Activated T-cell treated with anti-CD3 and anti-CD28 coated beads, Interleukin-2, amount 50 U/mL, for 48 hours (primary cell): ENCODE measurements around the gene INPP5J.
A peak's percentile ranks its signal among the peaks of the same experiment; 100 is the strongest.
"Not testable (repeated sequence)": the region's sequence is repeated elsewhere in the genome, so short reads cannot be mapped to it uniquely, and the experiment has no call there.

ENCODE experiments used
- DNase-seq, 2 experiments: peaks; one replicate each; pipeline ENCODE4 v3.0.0-alpha.2; 2020

Gene INPP5J

GRCh38 chr22:31088233-31088986 is 34.4 kb upstream of the INPP5J start:
- no peak for DNase-seq

GRCh38 chr22:31089160-31090100 is 33.3 kb upstream of the INPP5J start:
- peak; percentile 47 to 61 for DNase-seq

- no peak for DNase-seq
These were observed 32.3 kb upstream of the INPP5J start for GRCh38 chr22:31090217-31091085.

GRCh38 chr22:31091106-31091975 is 31.4 kb upstream of the INPP5J start:
- no peak for DNase-seq

GRCh38 chr22:31092161-31092560 is 30.6 kb upstream of the INPP5J start:
- no peak for DNase-seq

GRCh38 chr22:31093086-31093850 is 29.5 kb upstream of the INPP5J start:
- no peak for DNase-seq

- DNase-seq: no peak
These were observed 28.7 kb upstream of the INPP5J start for GRCh38 chr22:31094021-31094551.

- DNase-seq: no peak
These were observed 28.0 kb upstream of the INPP5J start for GRCh38 chr22:31094741-31095140.

- DNase-seq: no peak
These were observed 27.0 kb upstream of the INPP5J start for GRCh38 chr22:31095637-31096249.

GRCh38 chr22:31096657-31097279 is 26.0 kb upstream of the INPP5J start:
- DNase-seq: no peak

- not testable (repeated sequence) for DNase-seq
These were observed 25.2 kb upstream of the INPP5J start for GRCh38 chr22:31097539-31097938.

GRCh38 chr22:31097941-31098631 is 24.7 kb upstream of the INPP5J start:
- DNase-seq: no peak

GRCh38 chr22:31098632-31099110 is 24.1 kb upstream of the INPP5J start:
- DNase-seq: no peak

GRCh38 chr22:31099386-31099785 is 23.4 kb upstream of the INPP5J start:
- DNase-seq: no peak

GRCh38 chr22:31099841-31100761 is 22.7 kb upstream of the INPP5J start:
- no peak for DNase-seq

GRCh38 chr22:31100762-31101525 is 21.8 kb upstream of the INPP5J start:
- DNase-seq: no peak

- DNase-seq: no peak
These were observed 20.2 kb upstream of the INPP5J start for GRCh38 chr22:31102441-31103081.
